ENCODE data around the gene S100A14. TPM values are rescaled to one million over a fixed set of nuclear protein-coding genes. Genes with fewer than 3 reads are reported as not detected.

The S100A14 gene
- total and polyA plus RNA-seq, 2 of the 13 experiments (the other 11 are each of a cell fraction or from before 2014, with no cell fraction given), result 1.4 to 7.7 TPM

- TF ChIP-seq IKZF4 (CRISPR knock-in tag; IDR thresholded peaks at IDR 0.05; ENCODE audit: borderline replicate concordance, low read depth, not compliant biosample characterization) (no peak), MTA1 (CRISPR knock-in tag; IDR thresholded peaks at IDR 0.05; ENCODE audit: borderline replicate concordance) (no peak), MEIS1 (CRISPR knock-in tag; IDR thresholded peaks at IDR 0.05; ENCODE audit: borderline replicate concordance) (0 out of 2 replicates have a peak, but pooled peaks have one; percentile 77), HDAC2 (CRISPR knock-in tag; IDR thresholded peaks at IDR 0.05) (peak; percentile 64; the same call in 1 of the 2 replicates), UBTF (CRISPR knock-in tag; IDR thresholded peaks at IDR 0.05) (0 out of 2 replicates have a peak, but pooled peaks have one; percentile 45), ZKSCAN8 (CRISPR knock-in tag; IDR thresholded peaks at IDR 0.05; ENCODE audit: borderline replicate concordance) (peak; percentile 60; the same call in 1 of the 2 replicates)
- TF ChIP-seq, protein P1, sequence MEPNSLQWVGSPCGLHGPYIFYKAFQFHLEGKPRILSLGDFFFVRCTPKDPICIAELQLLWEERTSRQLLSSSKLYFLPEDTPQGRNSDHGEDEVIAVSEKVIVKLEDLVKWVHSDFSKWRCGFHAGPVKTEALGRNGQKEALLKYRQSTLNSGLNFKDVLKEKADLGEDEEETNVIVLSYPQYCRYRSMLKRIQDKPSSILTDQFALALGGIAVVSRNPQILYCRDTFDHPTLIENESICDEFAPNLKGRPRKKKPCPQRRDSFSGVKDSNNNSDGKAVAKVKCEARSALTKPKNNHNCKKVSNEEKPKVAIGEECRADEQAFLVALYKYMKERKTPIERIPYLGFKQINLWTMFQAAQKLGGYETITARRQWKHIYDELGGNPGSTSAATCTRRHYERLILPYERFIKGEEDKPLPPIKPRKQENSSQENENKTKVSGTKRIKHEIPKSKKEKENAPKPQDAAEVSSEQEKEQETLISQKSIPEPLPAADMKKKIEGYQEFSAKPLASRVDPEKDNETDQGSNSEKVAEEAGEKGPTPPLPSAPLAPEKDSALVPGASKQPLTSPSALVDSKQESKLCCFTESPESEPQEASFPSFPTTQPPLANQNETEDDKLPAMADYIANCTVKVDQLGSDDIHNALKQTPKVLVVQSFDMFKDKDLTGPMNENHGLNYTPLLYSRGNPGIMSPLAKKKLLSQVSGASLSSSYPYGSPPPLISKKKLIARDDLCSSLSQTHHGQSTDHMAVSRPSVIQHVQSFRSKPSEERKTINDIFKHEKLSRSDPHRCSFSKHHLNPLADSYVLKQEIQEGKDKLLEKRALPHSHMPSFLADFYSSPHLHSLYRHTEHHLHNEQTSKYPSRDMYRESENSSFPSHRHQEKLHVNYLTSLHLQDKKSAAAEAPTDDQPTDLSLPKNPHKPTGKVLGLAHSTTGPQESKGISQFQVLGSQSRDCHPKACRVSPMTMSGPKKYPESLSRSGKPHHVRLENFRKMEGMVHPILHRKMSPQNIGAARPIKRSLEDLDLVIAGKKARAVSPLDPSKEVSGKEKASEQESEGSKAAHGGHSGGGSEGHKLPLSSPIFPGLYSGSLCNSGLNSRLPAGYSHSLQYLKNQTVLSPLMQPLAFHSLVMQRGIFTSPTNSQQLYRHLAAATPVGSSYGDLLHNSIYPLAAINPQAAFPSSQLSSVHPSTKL (CRISPR knock-in tag; IDR thresholded peaks at IDR 0.05), result peak; percentile 65
Observed at GRCh38 chr1:153568367-153569099, 47.6 kb downstream of the S100A14 start (continued).

Measured in HepG2 (cell line).